A549 (cell line): ENCODE data around the gene TTC13. TPM values are rescaled to one million over a fixed set of nuclear protein-coding genes. Genes with fewer than 3 reads are reported as not detected.

ENCODE experiments used
- ATAC-seq, 2 experiments: fragments of 200-7000 bp in 1 of 2; fragments of >200 bp in 1 of 2; cut with Nextera tagmentation in 1 of 2; cut with Tn5 transposase in 1 of 2; 3 replicates each; pipeline versions ENCODE4 v1.8.0 to v1.9.1; 2018 to 2020; ENCODE audit warnings: mild to moderate bottlenecking in 1 of 2, moderate library complexity in 1 of 2
- CTCF ChIA-PET: fragments of 300-600 bp; sonication (Branson Sonifier 250); formaldehyde crosslinking; extraction: SDS; loops from one replicate; lab custom pipeline; 2021; ENCODE audit warnings: antibody characterized with exemption, inconsistent platforms; lab: Yijun Ruan, JAX
- POLR2A ChIA-PET: fragments of 350-600 bp; formaldehyde crosslinking; extraction: SDS; loops from one replicate; lab custom pipeline; 2021; ENCODE audit warnings: antibody characterized with exemption, inconsistent platforms; lab: Yijun Ruan, JAX
- DNase-seq, 2 experiments: peaks; one replicate each; pipeline versions ENCODE4 v3.0.0 to v3.0.0-alpha.2; 2011 to 2016; ENCODE audit warnings: low read depth in 1 of 2, low spot score in 1 of 2
- FAIRE-seq: peaks from 2 replicates; lab custom pipeline; 2011; peaks lifted over from hg19 to GRCh38; lab: Jason Lieb, UNC
- H3K27ac ChIP-seq, 2 experiments: fragments of >200 bp; sonication (Bioruptor Twin); formaldehyde crosslinking; 3 replicates each; pipeline ENCODE4 v1.5.1; 2016 to 2017
- H3K4me1 ChIP-seq: fragments of >200 bp; sonication (Bioruptor Twin); formaldehyde crosslinking; 3 replicates; pipeline ENCODE4 v1.6.1; 2016
- H3K4me2 ChIP-seq: fragments of >200 bp; sonication (Bioruptor Twin); formaldehyde crosslinking; 3 replicates; pipeline ENCODE4 v1.6.1; 2016
- H3K4me3 ChIP-seq: fragments of >200 bp; sonication (Bioruptor Twin); formaldehyde crosslinking; 3 replicates; pipeline ENCODE4 v1.5.1; 2016
- H3K9me3 ChIP-seq: fragments of >200 bp; sonication (Bioruptor Twin); formaldehyde crosslinking; 3 replicates; pipeline ENCODE4 v1.6.1; 2016
- BHLHE40 ChIP-seq: IDR thresholded peaks from 2 replicates; pipeline ENCODE4 v1.6.1; 2012; ENCODE audit warnings: low read depth, low read length, inconsistent platforms
- CBX8 ChIP-seq: fragments of 200-600 bp; sonication (generic); IDR thresholded peaks from 2 replicates; pipeline ENCODE4 v1.6.1; 2016
- EP300 ChIP-seq, 2 experiments: fragments of >200 bp; sonication (Bioruptor Twin); formaldehyde crosslinking; IDR thresholded peaks; 2 replicates in 1 of 2; 3 replicates in 1 of 2; pipeline ENCODE4 v1.6.1; 2016 to 2017
- ESRRA ChIP-seq: fragments of 150-350 bp; IDR thresholded peaks from 2 replicates; pipeline ENCODE4 v1.6.1; 2014; ENCODE audit warnings: mild to moderate bottlenecking, low read length, borderline replicate concordance
- FOXS1 ChIP-seq: fragments of 250-450 bp; sonication (Bioruptor Pico); IDR thresholded peaks from 2 replicates; pipeline ENCODE4 v1.5.0; 2020; ENCODE audit warnings: mild to moderate bottlenecking, moderate library complexity
- HEYL ChIP-seq: fragments of 250-450 bp; sonication (Bioruptor Pico); IDR thresholded peaks from 2 replicates; pipeline ENCODE4 v1.8.0; 2021; ENCODE audit warnings: mild to moderate bottlenecking, moderate library complexity
- HOXB13 ChIP-seq: fragments of 250-450 bp; sonication (Bioruptor Pico); IDR thresholded peaks from 2 replicates; pipeline ENCODE4 v1.5.0; 2020; ENCODE audit warnings: low read depth, mild to moderate bottlenecking, moderate library complexity
- KDM1A ChIP-seq: fragments of 200-600 bp; sonication (generic); IDR thresholded peaks from 2 replicates; pipeline ENCODE4 v1.6.1; 2016; ENCODE audit warnings: low read depth, mild to moderate bottlenecking
- KDM5A ChIP-seq: fragments of 200-600 bp; sonication (generic); IDR thresholded peaks from 2 replicates; pipeline ENCODE4 v1.6.1; 2016; ENCODE audit warnings: antibody characterized with exemption, mild to moderate bottlenecking
- MAFK ChIP-seq: fragments of 450-650 bp; IDR thresholded peaks from 2 replicates; pipeline ENCODE4 v1.6.1; 2014; ENCODE audit not compliant: partially characterized antibody
- MAZ ChIP-seq: fragments of 150-350 bp; IDR thresholded peaks from 2 replicates; pipeline ENCODE4 v1.6.1; 2014; ENCODE audit warnings: antibody characterized with exemption, low read depth, low read length, borderline replicate concordance
- MYC ChIP-seq: IDR thresholded peaks from 2 replicates; pipeline ENCODE4 v1.6.1; 2012; ENCODE audit warnings: mild to moderate bottlenecking, inconsistent platforms, low read length, improper control_type of control experiment, borderline replicate concordance
- RCOR1 ChIP-seq: fragments of 150-350 bp; IDR thresholded peaks from 2 replicates; pipeline ENCODE4 v1.6.1; 2014; ENCODE audit warnings: antibody characterized with exemption, low read length, low read depth
- RNF2 ChIP-seq: fragments of 200-600 bp; sonication (generic); IDR thresholded peaks from 2 replicates; pipeline ENCODE4 v1.6.1; 2016; ENCODE audit warnings: low read depth, mild to moderate bottlenecking, antibody characterized with exemption, moderate library complexity, borderline replicate concordance
- TFCP2L1 ChIP-seq: fragments of 250-450 bp; sonication (Bioruptor Pico); IDR thresholded peaks from 2 replicates; pipeline ENCODE4 v1.5.0; 2021; ENCODE audit warnings: mild to moderate bottlenecking
- TP53 ChIP-seq: fragments of 250-450 bp; sonication (Bioruptor Pico); IDR thresholded peaks from 2 replicates; pipeline ENCODE4 v1.5.0; 2021; ENCODE audit warnings: mild to moderate bottlenecking, moderate library complexity
- ZFP36 ChIP-seq: fragments of 450-650 bp; IDR thresholded peaks from 2 replicates; pipeline ENCODE4 v1.6.1; 2014; ENCODE audit warnings: borderline replicate concordance; ENCODE audit not compliant: partially characterized antibody
- ZSCAN20 ChIP-seq: fragments of 250-450 bp; sonication (Bioruptor Pico); IDR thresholded peaks from 2 replicates; pipeline ENCODE4 v1.8.0; 2022; ENCODE audit warnings: mild to moderate bottlenecking, moderate library complexity
- WGBS: methylation state at CpG from one replicate; pipeline ENCODE4 v1.1.6; 2017; ENCODE audit errors: missing lambda C conversion rate; 5-methylcytosine and 5-hydroxymethylcytosine counted together
- polyA plus RNA-seq, 4 experiments: library from polyadenylated mRNA; depleted of rRNA in 3 of 4; stranded (reverse); fragments of >200 nt; fragmentation: RNase III in 1 of 4; extraction: RNeasy Plus Mini Kit Qiagen cat#74134 plus additional on column Dnase treatment in 1 of 4; gene quantifications; 2 replicates in 3 of 4; 3 replicates in 1 of 4; pipeline ENCODE4 v1.2.3, GENCODE V29; 2011 to 2017
- TF ChIP-seq, protein P1 (sequence below): fragments of >200 bp; sonication (Bioruptor Twin); formaldehyde crosslinking; IDR thresholded peaks from 2 replicates; pipeline ENCODE4 v1.6.1; 2016
- TF ChIP-seq, protein P2 (sequence below): fragments of 200-600 bp; sonication (generic); IDR thresholded peaks from 2 replicates; pipeline ENCODE4 v1.6.1; 2016; ENCODE audit warnings: antibody characterized with exemption, mild to moderate bottlenecking, moderate library complexity
- TF ChIP-seq, protein P3 (sequence below): IDR thresholded peaks from 2 replicates; pipeline ENCODE4 v1.6.1; 2012

Gene TTC13
- polyA plus RNA-seq, 2 of the 4 experiments (the other 2 are of a cell fraction), result 12.5 to 22.7 TPM

- Histone ChIP-seq H3K4me3 (no peak overlapping the region), H3K9me3 (no peaks in the 10 kb centered on the region), H3K4me1 (no peaks in the 10 kb centered on the region)
- FAIRE-seq, result no peak
- ChIA-PET CTCF (interaction anchor here (1.1 to 1.4 kb wide), 2 partner anchors 27 to 199 kb away, joined by 3 to 6 read pairs; no protein-coding TSS in a partner anchor), POLR2A (no interaction called here)
- TF ChIP-seq KDM1A (no peak), EP300 (IDR thresholded peaks at IDR 0.05) (no peak), TP53 (no peak), CBX8 (no peak), MAFK (no peak), TFCP2L1 (no peak), RNF2 (no peak), ZFP36 (no peak), RCOR1 (no peak)
- TF ChIP-seq, protein P1, sequence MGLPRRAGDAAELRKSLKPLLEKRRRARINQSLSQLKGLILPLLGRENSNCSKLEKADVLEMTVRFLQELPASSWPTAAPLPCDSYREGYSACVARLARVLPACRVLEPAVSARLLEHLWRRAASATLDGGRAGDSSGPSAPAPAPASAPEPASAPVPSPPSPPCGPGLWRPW, result no peak
- TF ChIP-seq, protein P2, sequence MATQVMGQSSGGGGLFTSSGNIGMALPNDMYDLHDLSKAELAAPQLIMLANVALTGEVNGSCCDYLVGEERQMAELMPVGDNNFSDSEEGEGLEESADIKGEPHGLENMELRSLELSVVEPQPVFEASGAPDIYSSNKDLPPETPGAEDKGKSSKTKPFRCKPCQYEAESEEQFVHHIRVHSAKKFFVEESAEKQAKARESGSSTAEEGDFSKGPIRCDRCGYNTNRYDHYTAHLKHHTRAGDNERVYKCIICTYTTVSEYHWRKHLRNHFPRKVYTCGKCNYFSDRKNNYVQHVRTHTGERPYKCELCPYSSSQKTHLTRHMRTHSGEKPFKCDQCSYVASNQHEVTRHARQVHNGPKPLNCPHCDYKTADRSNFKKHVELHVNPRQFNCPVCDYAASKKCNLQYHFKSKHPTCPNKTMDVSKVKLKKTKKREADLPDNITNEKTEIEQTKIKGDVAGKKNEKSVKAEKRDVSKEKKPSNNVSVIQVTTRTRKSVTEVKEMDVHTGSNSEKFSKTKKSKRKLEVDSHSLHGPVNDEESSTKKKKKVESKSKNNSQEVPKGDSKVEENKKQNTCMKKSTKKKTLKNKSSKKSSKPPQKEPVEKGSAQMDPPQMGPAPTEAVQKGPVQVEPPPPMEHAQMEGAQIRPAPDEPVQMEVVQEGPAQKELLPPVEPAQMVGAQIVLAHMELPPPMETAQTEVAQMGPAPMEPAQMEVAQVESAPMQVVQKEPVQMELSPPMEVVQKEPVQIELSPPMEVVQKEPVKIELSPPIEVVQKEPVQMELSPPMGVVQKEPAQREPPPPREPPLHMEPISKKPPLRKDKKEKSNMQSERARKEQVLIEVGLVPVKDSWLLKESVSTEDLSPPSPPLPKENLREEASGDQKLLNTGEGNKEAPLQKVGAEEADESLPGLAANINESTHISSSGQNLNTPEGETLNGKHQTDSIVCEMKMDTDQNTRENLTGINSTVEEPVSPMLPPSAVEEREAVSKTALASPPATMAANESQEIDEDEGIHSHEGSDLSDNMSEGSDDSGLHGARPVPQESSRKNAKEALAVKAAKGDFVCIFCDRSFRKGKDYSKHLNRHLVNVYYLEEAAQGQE, result no peak
- TF ChIP-seq, protein P3, sequence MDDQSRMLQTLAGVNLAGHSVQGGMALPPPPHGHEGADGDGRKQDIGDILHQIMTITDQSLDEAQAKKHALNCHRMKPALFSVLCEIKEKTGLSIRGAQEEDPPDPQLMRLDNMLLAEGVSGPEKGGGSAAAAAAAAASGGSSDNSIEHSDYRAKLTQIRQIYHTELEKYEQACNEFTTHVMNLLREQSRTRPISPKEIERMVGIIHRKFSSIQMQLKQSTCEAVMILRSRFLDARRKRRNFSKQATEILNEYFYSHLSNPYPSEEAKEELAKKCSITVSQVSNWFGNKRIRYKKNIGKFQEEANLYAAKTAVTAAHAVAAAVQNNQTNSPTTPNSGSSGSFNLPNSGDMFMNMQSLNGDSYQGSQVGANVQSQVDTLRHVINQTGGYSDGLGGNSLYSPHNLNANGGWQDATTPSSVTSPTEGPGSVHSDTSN, result no peak
- TF ChIP-seq, all 56 proteins: peak for 0
- WGBS, result 87% methylated on average over 6 of the region's 6 CpGs
- Histone ChIP-seq H3K27ac (no peak overlapping the region), H3K4me2 (no peak overlapping the region)
- ATAC-seq (no peak), DNase-seq (no peak)
Measured at GRCh38 chr1:231016234-231016633, 37.6 kb upstream of the TTC13 start.

GRCh38 chr1:231013391-231014015 lies 34.8 kb upstream of the TTC13 start:
- 70% methylated on average over 3 of the region's 3 CpGs for WGBS
- POLR2A ChIA-PET, result no interaction called here
- H3K27ac ChIP-seq, result no peak overlapping the region

More at GRCh38 chr1:231013391-231014015, 34.8 kb upstream of the TTC13 start:
- no peaks in the 10 kb centered on the region for H3K9me3 ChIP-seq
- ATAC-seq (no peak), DNase-seq (no peak), FAIRE-seq (no peak)
- no peak for TF ChIP-seq FOXS1 (CRISPR knock-in tag)
- TF ChIP-seq, protein P3, result no peak
- TF ChIP-seq KDM5A, result no peak
- no peak for TF ChIP-seq MAZ
- no peak for TF ChIP-seq HOXB13 (CRISPR knock-in tag)
- TF ChIP-seq ZSCAN20 (CRISPR knock-in tag), result no peak
- no peak for TF ChIP-seq KDM1A
- TF ChIP-seq MYC, result no peak
- TF ChIP-seq BHLHE40, result no peak
- no peak for TF ChIP-seq ESRRA
- TF ChIP-seq HEYL, result no peak
- no peak for TF ChIP-seq ZFP36
- no peaks in the 10 kb centered on the region for H3K4me1 ChIP-seq
- no peak overlapping the region for H3K4me3 ChIP-seq
- CTCF ChIA-PET, result interaction anchor here (0.9 to 2.2 kb wide), 4 partner anchors 78 to 198 kb away, joined by 3 to 5 read pairs (median 3); no protein-coding TSS in a partner anchor
- no peak overlapping the region for H3K4me2 ChIP-seq
